Activated T-helper 1 cell treated with anti-CD3 and anti-CD28 coated beads, Interleukin-2, amount 50 U/mL, for 16 hours (primary cell): ENCODE results near the gene U2SURP.
"Not testable (repeated sequence)": the region's sequence is repeated elsewhere in the genome, so short reads cannot be mapped to it uniquely, and the experiment has no call there.

Source experiments
- DNase-seq, 2 donors: peaks; one replicate each; pipeline ENCODE4 v3.0.0-alpha.2; 2020; ENCODE audit warnings: low read depth in 1 of 2, low spot score in 1 of 2

U2SURP gene

GRCh38 chr3:143011705-143012104, 10.3 kb downstream of the U2SURP start:
- DNase-seq = no peak

GRCh38 chr3:143014921-143015320, 13.6 kb downstream of the U2SURP start:
- no peak for DNase-seq

- DNase-seq = no peak
Measured at GRCh38 chr3:143016321-143016972, 15.1 kb downstream of the U2SURP start.

- no peak for DNase-seq
Measured at GRCh38 chr3:143024351-143024960, 23.1 kb downstream of the U2SURP start.

GRCh38 chr3:143031327-143031726, 30.0 kb downstream of the U2SURP start:
- no peak for DNase-seq

DNA sequence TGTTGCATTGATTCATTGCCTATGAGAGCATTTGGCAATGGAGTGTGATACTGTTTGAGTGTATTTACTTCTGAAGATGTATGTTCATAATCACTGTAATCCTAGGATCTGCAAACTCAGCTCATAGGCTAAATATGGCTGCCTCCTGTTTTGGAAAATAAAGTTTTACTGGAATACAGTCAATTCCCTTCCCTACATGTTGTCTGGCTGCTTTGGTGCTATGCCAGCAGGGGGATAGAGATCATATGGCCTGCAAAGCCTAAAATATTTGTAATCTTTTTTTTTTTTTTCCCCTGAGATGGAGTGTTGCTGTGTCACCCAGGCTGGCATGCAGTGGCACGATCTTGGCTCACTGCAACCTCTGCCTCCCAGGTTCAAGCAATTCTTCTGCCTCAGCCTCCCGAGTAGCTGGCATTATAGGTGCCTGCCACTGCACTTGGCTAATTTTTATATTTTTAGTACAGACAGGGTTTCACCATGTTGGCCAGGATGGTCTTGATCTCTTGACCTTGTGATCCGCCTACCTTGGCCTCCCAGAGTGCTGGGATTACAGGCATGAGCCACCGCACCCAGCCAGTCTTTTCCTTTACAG, 30.5 kb downstream of the U2SURP start:
- not testable (repeated sequence) for DNase-seq

DNA sequence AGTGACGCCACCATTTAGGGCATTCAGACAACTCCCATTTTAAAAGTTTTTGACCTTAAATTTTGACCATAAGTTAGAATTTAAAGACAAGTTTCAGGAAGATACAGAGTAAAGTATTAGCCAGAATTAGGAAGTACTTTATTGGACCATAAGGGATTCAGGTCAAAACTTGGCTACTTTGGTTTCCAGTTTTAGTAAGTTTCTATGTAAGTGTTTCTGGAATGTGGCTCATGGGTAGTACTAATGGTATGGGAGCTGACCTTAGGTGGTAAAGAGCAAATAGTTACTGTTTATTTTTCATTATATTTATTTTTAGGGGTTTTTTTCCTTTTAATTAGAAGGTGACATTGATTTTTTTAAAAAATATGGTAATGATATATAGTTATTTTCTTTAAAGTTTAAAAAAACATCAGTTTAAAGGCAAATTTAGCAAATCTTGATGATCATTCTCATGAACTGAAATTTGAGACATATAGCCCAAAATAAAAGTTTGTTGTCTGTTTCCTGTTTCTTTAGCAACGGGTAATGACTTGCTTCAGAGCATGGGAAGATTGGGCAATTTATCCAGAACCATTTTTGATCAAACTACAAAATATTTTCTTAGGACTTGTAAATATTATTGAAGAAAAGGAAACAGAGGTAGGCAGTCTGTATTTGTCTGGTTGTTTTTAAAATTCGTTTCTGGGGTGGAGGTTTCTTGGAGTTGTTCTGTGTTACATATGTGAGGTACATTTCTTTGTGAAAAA, 34.3 kb downstream of the U2SURP start:
- no peak for DNase-seq

DNA sequence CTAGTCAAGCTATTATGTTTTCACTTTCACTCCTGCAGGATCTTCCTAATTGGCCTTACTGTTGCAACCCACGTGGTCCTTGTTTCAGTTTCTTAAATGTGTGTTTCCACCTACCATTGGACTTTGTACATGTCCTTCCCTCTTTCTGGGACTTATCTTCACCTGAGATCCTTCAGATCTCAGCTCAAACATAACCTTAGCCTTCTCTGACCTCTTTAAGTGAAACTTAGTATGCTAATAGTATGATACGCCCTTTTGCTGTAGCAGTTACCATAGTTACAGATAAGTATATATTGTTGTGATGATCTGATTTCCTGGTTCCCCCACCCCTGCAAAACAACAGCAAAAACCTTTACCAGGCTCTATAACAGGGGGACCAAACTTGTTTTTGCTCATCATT, 35.2 kb downstream of the U2SURP start:
- no peak for DNase-seq

DNA sequence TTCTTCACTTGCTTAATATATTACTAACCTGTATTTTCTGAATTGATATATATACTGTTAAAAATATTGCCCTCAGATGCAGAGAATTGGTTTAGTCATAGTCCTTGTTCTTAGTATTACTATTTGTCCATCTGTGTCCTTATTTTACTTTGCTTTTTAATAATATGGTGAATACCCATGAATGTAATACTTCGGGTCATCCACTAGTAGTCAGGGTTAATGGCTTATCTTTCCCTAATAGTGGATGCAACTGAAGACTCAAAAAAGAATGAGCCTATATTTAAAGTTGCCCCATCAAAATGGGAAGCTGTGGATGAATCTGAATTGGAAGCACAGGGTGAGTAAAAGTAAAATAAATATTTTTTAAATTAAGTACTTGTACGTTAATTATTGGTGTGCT, 36.5 kb downstream of the U2SURP start:
- no peak for DNase-seq

GRCh38 chr3:143040261-143040879, 39.0 kb downstream of the U2SURP start:
- DNase-seq = no peak

GRCh38 chr3:143041903-143042302, 40.5 kb downstream of the U2SURP start:
- DNase-seq = no peak

DNA sequence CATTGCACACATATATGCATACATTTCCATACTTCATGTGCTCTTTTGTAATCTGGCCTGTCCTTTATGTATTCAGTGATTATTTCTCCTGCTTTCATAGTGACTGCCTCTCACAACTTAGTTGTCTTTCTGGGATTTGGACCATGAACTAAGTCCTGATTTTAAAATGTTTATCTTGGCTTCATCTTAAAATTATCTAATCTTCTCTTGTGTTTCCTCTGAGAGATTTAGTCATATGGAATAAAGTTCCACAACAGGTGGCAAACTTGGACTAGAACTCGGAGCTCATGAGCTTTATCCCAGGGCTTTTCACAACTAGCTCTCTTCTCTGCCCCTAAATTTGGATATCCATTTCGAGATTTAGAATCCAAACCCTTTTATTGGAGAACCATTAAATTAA, 44.3 kb downstream of the U2SURP start:
- DNase-seq = no peak

DNA sequence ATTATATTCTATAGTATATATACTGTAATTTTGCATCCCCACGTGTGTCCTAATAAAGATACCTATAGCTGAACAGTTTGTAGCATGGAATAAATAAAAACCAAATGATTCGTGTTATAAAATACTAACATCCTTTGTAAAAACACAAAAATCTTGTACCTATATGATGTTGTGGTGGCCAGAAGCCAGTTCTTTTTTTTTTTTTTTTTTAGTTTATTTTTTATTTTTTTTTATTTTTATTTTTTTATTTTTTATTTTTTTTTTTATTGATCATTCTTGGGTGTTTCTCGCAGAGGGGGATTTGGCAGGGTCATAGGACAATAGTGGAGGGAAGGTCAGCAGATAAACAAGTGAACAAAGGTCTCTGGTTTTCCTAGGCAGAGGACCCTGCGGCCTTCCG, 44.7 kb downstream of the U2SURP start:
- DNase-seq = not testable (repeated sequence)

GRCh38 chr3:143054011-143054410, 52.6 kb downstream of the U2SURP start:
- no peak for DNase-seq

DNA sequence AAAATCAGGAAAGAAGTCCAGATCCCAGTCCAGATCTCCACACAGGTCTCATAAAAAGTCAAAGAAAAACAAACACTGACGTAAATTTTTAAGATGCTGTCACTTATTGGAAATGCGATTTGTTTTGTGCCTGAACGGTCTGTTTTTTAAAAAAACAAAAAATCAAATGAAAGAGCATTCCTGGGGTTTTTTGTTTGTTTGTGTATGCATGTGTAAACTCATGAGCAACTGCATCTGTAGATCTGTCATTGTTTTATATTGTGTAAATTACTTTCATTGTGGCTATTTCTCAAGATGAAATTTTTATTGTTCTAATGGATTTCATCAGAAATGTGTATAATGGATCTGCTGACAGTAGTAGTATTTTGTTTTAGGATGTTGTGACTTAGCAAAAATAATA, 55.0 kb downstream of the U2SURP start:
- DNase-seq = no peak

GRCh38 chr3:143060906-143061305, 59.5 kb downstream of the U2SURP start:
- DNase-seq = no peak

GRCh38 chr3:143063018-143063417, 61.6 kb downstream of the U2SURP start:
- no peak for DNase-seq

GRCh38 chr3:143064777-143065176, 63.4 kb downstream of the U2SURP start:
- DNase-seq = no peak

DNA sequence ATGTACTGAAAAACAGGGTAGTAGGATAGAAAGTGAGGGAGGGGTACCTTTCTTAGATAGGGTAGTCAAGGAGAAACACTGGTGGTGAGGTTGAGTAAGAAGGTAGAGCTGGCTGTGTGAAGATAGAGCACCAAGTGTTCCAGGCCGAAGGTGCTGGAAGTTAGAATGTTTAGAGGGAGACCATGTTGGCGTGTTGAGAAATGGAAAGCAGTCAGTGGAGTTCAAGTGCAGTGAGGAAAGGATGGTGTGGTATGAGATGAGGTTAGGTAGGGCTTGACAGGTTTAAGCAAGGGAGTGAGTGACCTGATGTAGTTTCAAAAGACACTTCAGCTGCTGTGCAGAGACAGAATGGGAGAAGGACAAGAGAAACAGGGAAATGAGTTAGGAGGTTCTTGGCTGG, 64.0 kb downstream of the U2SURP start:
- no peak for DNase-seq

- DNase-seq = no peak
Measured at GRCh38 chr3:143066033-143066432, 64.7 kb downstream of the U2SURP start.

- DNase-seq = no peak
Measured at GRCh38 chr3:143067201-143067600, 65.8 kb downstream of the U2SURP start.

GRCh38 chr3:143068059-143068458, 66.7 kb downstream of the U2SURP start:
- no peak for DNase-seq
